Esophagus squamous epithelium (tissue), 4 donors: ENCODE measurements around the gene PKIG.

Experiments used
- POLR2A ChIP-seq, 4 donors: fragments of 450-650 bp; IDR thresholded peaks; one replicate each; pipeline ENCODE4 v1.6.1; 2017; ENCODE audit warnings: antibody characterized with exemption in 4 of 4, mild to moderate bottlenecking in 4 of 4, moderate library complexity in 3 of 4
- TF ChIP-seq, protein P1 (sequence below), 6 experiments: fragments of 450-650 bp in 4 of 6; fragments of 200-600 bp in 2 of 6; sonication (generic) in 2 of 6; IDR thresholded peaks; one replicate each; pipeline ENCODE4 v1.5.1; 2016 to 2019; ENCODE audit warnings: antibody characterized with exemption in 6 of 6, mild to moderate bottlenecking in 4 of 6, moderate library complexity in 4 of 6

DNA sequence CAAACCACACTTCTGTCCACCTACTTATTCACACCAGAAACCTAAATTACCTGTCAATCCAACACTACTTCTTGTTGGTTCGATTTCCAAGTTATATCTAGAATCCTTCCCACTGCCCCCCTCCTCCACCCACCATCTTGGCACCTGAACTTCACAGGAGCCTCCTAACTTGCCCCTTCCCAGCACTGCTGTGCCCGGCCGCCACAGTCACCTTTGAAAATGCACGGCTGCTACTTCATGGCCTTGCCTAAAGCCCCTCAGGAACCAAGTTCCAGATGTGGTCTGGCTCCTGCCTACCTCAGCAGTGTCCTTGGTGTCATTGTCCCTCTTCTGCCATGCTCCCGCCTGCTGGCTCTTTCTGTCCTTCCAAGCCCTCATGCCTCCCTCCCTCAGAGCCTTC, 31.2 kb downstream of the PKIG start:
- TF ChIP-seq, protein P1, sequence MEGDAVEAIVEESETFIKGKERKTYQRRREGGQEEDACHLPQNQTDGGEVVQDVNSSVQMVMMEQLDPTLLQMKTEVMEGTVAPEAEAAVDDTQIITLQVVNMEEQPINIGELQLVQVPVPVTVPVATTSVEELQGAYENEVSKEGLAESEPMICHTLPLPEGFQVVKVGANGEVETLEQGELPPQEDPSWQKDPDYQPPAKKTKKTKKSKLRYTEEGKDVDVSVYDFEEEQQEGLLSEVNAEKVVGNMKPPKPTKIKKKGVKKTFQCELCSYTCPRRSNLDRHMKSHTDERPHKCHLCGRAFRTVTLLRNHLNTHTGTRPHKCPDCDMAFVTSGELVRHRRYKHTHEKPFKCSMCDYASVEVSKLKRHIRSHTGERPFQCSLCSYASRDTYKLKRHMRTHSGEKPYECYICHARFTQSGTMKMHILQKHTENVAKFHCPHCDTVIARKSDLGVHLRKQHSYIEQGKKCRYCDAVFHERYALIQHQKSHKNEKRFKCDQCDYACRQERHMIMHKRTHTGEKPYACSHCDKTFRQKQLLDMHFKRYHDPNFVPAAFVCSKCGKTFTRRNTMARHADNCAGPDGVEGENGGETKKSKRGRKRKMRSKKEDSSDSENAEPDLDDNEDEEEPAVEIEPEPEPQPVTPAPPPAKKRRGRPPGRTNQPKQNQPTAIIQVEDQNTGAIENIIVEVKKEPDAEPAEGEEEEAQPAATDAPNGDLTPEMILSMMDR (IDR thresholded peaks at IDR 0.05), result no peak
- no peak for TF ChIP-seq POLR2A (IDR thresholded peaks at IDR 0.05)
